Stimulated activated CD8-positive, alpha-beta memory T cell treated with anti-CD3 and anti-CD28 coated beads, Interleukin-12 subunit alpha, Interleukin-12 subunit beta, amount 100 ng/mL, for 24 hours (primary cell): ENCODE data around the gene BIN1.
"Not testable (repeated sequence)": the region's sequence is repeated elsewhere in the genome, so short reads cannot be mapped to it uniquely, and the experiment has no call there.

ENCODE experiments used
- DNase-seq: peaks from one replicate; pipeline ENCODE4 v3.0.0-alpha.2; 2020; ENCODE audit errors: extremely low read depth

BIN1 gene

GRCh38 chr2:127046579-127046978 lies 60.4 kb downstream of the BIN1 start:
- no peak for DNase-seq

DNA sequence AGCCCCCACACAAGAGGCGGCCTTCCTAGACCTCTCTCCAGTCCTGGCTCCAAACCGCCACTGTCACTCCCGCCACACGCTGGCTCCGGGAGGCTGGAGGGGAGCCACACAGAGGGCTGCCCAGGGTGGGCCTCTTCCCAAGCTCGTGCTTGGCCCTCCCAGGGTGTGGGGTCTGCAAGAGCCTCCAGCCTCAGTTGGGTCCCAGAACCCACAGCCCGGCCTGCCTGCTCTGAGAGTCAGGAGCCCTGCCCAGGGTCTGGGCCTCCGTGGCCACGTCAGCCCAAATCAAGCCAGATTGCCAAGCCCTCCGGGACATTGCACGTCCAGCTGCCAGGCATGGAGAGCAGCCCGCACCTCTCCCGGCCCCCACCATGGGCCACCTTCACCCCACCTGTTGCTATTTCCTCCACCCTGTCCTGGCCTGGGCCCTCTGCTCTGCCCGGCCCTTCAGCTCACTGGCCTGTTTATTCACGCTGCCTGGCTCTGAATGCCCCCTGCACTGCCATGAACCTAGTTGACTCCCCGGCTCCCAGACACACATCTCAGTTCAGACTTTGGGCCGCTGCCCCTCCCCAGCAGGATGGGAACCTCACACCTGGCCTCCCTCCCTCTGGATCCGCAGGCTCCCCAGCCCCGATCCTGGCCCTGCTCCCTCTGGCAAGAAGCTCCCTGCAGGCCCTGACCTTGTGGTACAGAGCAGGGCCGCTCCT lies 61.0 kb downstream of the BIN1 start:
- DNase-seq, result no peak

DNA sequence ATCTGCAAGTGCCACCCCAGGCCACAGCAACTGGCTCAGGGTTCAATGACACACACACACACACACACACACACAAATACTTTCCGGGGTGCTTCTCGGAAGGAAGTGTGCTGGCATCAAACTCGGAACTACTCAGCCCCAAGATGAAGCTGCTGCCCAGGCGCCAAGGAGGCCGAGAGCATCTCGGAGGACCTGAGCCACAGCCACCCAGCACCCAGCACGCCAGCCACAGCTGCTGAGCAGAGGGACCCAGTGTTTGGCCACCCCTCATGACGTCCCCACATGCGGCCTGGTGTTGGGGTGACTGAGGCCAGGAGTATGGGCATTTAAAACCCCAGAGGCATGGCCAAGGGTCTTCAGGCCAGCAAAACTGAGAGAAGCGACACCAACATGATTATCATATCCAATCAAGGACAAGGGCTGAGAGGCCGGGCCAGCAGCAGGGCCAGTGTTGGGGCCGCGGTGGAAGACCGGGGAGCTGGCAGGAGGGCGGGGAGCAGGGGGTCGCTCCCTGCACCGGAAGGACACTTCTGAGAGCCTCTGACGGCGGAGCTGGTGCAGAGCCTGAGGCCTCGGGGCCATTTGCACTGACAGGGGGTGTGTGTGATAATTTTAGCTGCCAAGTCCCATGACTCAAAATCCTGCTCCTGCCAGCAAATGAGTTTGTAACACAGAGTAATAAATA lies 61.8 kb downstream of the BIN1 start:
- DNase-seq, result no peak

- no peak for DNase-seq
These were observed 62.7 kb downstream of the BIN1 start for GRCh38 chr2:127044165-127044718.

- no peak for DNase-seq
These were observed 63.4 kb downstream of the BIN1 start for GRCh38 chr2:127043367-127044164.

DNA sequence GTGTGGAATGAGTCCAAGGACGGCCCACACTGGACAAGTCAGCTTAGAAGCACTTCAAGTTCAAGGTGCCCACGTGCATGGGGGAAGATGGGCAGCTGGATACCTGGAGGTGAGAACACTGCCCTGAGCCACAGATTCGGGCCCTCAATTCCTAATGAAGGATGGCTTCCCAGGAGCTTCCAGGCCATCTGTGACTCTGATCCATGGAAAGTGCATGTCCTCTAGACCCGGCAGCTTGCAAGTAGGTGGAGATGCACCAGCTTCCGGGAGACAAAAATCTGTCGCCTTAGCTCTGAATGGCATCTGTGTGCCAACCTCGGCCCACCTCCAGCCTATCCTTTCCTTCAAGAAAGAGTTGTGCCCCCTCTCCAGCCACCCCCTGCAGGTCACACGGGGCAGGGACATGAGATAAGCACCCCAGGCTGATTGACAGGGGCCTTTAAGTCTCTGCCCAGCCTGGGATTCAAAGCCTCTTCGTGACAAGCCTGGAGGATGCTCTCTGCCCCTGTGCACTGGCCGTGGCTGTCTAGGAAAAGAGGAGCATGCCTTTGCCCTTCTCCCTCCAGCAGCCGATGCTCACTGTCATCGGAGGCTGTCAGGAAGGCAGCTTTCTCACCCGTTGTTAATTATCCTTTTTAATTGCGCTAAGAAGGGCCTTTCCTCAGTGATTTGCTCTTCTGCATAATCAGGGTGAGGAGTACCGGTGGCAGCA lies 65.5 kb downstream of the BIN1 start:
- no peak for DNase-seq

DNA sequence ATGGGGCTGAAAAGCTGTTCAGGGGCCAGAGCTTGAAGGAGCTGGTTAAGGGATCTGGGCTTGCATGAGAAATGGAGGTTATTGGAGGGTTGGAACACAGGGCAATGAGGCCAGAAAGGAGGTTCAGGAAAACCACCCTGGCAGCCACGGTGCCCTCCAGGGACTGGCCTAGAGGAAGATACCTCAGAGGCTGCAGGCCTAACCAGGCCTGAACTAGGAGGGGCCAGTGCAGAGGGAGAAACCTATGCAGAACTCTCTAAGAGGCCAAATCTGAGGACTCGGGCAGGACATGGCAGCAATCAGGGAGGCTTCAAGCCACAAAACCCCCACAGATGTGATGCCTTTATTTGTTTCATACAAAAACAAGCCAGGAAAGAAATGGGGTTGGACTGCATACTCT lies 66.8 kb downstream of the BIN1 start:
- DNase-seq, result no peak

DNA sequence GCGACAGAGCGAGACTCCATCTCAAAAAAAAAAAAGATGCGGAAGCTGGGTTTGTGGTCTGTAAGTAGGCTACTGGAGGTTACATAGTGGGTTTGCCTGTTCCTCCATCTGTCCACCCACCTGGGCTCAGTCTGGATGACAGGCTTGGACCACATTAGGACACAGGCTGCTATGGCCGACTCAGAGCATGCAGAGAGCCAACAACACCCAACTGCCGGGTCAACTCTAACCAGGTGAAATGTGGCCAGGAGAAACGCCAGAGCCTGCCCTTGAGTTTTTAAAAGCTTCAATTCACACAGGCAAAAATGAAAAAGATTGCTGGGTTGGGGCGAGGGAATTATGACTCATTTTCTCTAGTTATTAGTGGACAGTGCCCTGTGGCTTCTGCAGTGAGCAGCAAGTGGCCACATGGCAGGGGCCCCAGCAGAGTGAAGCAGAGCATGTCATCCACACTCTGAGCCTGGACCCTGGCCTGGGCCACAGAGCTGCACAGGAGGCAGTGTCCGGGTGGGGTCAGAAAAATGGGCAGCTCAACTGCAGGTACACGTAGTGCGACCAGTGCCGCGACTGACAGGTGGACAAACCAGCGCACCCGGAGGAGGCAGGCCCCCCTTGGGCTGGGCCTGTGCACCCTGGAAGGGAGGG lies 67.4 kb downstream of the BIN1 start:
- no peak for DNase-seq

DNA sequence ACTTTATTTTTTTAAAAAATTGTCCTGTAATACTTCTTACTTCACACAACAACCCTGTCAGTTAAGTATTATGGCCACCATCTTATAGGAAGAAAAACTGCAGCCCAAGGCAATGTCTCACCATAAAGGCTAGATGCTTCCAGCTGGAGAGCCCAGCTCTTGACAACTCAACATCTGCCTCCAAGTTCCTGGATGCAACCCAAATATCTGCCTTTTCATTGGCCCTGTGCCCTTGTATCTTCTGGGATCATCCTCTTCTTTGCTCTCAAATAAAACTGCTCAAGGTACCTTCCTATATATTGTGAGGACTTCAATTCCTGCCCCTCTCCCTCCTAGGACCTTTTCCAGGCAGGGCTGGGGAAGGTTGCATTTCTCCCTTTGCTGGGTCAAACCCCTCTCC lies 69.5 kb downstream of the BIN1 start:
- no peak for DNase-seq

DNA sequence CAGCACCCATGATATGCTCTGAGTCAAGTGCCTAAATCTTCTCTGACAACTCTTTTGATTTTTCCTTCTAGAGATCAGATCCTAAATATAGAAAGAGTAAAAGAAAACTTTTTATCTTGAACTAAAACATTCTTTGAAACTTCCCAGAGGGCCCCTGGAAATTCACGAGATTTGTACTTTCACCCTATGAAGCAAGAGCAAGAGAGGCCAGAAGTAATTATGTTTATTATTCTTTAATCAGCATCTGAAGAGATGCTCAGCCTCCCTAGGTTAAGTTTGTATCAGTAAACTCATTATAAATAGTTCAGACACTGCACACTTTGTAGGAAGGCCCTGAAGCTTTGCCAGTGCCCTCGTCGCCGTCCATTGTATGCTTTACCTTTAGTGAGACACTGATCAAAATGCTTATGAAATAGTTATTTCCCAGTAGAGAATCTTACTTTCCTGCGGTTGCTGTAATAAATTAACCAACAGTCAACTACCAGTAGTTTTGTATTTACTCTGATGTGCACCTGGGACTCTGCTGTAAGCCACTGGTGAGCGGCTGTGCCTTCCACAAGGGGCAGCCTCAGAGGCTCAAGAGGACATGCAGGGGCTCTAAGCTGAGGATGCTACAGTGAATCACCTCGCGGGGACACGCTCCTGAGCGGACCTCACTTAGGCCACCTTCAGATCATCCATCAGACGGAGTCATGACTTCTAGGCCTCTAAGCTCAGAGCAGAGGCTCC lies 71.9 kb downstream of the BIN1 start:
- no peak for DNase-seq

GRCh38 chr2:127034051-127034450 lies 72.9 kb downstream of the BIN1 start:
- DNase-seq, result no peak

DNA sequence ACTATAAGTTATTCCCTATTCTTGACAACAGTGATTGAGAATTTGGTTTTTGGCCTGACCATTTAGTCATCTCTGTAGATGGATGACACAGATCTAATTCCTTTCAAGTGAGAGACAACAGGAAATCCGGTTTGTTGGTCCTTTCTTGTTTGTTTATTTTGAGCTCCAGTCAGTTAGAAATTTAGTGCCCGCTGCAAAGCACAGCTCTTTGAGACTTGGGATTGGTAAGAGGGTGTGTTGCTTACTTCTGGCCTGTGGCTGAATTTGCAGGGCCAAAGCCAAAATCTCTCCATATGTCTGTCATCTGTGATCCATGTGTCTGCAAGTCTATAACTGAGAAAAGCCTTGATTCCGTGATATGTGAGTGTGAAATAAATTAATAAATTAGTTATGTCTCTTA lies 74.3 kb downstream of the BIN1 start:
- no peak for DNase-seq

DNA sequence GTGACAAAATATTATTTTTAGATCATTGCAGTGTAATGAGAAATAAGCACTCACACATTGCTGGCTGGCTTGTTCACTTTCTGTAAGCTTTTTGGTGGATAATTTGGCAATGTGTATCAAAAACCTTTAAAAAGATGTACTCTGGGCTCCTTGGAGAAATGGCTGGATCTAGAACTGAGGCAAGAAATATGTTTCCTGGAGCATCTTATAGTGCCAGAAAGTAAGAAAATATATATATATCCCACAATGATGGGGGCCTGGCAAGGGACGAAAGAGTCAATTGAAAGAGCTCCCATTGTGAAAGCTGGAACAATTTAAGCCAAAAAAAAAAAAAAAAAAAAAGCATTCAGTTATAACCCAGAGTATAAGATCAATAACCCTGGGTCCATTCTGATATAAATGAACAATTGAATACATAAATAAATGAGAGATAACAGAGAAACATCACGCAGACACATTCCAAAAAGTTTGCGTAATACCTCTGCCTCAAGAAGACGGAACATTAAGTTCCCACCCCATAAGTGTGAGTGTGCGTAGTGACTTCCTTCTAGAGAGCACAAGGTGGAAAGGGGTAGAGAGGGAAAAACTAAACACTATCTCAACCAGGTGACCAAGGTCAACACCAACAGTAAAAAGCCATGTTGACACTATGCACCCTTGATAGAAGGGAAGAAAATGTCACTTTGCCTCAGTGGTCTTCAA lies 77.5 kb downstream of the BIN1 start:
- DNase-seq, result no peak

DNA sequence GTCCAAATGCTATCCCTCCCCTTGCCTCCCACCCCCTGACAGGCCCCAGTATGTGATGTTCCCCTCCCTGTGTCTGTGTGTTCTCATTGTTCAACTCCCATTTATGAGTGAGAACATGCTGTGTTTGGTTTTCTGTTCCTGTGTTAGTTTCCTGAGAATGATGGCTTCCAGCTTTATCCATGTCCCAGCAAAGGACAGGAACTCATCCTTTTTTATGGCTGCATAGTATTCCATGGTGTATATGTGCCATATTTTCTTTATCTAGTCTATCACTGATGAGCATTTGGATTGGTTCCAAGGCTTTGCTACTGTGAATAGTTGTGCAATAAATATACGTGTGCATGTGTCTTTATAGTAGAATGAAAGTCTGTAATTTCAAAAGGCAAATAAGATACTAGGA lies 78.2 kb downstream of the BIN1 start:
- not testable (repeated sequence) for DNase-seq

GRCh38 chr2:127027715-127028114 lies 79.2 kb downstream of the BIN1 start:
- no peak for DNase-seq

DNA sequence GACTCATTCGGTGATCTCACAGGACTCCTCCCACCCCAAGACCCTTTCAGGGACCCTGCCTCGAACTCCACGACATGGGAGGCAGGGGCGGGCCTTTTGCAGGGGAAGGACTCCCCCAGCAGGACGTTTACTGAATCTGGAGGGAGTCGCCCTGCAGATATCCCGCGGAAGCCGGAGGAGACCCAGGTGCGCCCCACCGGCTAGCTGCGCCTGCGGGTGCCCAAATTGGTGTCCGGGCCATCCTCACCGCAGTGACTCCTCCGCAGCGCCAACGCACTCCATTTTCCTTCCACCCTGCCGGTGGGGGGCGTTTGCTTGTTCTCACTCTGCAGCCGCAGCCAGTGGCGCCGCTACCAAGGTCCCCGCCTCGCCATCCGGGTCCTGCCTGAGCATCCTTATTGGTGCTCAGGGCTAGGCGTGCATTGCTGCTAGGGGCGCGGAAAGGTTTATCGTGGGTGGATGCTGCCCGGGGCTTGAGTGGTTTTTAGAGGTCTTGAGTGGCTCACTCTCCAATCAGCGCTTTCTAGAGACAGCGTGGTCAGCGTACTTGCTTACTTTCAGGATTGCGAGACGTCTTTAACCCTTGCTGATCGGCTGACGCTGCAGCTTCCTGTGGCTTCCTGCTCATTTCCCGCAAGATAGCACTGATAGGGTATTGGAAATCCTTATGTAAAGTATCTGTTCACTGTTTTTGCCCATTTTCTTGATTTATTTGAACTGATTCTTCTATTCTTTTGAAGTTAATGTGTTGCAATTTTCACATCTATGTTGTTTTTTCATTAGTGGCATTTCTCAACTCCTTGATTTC lies 81.4 kb downstream of the BIN1 start:
- peak; percentile 30 for DNase-seq

- no peak for DNase-seq
These were observed 82.1 kb downstream of the BIN1 start for GRCh38 chr2:127024769-127025358.

DNA sequence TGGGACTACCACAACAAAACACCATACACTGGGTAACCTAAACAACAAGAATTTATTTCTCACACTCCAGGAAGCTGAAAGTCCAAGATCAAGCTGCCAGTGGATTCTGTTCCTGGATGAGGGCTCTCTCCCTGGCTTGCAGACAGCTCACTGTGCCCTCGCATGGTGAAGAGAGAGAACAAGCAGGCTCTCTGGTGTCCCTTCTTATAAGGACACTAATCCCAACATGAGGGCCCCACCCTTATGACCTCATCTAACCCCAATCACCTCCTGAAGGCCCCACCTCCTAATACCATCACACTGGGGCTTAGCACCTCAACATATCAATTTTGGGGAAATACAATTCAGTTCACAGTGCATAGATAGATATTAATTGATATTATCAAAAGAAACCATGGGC lies 83.5 kb downstream of the BIN1 start:
- DNase-seq, result no peak

DNA sequence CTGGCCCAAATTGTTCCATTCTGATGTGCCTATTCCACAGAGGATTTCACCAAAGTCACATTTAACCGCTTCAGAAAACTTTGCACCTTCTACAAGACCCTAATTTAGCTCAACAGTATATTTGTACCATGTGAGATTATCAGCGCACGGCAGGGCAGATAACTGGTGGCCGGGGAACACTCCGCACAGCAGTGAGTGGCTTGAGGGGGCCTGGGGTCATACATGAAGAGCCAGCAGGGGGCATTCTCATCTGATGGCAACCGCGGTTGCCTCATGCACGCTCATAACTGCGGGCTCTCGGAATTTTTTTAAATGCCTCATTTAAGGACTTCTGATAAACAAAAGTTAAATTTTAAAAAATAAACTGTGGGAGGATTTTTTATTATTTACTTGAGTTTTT lies 84.1 kb downstream of the BIN1 start:
- DNase-seq, result no peak
